NCI-H187 (cell line): ENCODE data around the gene PLCH2.

ENCODE experiments used
- DNase-seq, 2 experiments: peaks; one replicate each; lab custom pipeline; 2025; lab: John Stamatoyannopoulos, UW

Gene PLCH2, protein sequence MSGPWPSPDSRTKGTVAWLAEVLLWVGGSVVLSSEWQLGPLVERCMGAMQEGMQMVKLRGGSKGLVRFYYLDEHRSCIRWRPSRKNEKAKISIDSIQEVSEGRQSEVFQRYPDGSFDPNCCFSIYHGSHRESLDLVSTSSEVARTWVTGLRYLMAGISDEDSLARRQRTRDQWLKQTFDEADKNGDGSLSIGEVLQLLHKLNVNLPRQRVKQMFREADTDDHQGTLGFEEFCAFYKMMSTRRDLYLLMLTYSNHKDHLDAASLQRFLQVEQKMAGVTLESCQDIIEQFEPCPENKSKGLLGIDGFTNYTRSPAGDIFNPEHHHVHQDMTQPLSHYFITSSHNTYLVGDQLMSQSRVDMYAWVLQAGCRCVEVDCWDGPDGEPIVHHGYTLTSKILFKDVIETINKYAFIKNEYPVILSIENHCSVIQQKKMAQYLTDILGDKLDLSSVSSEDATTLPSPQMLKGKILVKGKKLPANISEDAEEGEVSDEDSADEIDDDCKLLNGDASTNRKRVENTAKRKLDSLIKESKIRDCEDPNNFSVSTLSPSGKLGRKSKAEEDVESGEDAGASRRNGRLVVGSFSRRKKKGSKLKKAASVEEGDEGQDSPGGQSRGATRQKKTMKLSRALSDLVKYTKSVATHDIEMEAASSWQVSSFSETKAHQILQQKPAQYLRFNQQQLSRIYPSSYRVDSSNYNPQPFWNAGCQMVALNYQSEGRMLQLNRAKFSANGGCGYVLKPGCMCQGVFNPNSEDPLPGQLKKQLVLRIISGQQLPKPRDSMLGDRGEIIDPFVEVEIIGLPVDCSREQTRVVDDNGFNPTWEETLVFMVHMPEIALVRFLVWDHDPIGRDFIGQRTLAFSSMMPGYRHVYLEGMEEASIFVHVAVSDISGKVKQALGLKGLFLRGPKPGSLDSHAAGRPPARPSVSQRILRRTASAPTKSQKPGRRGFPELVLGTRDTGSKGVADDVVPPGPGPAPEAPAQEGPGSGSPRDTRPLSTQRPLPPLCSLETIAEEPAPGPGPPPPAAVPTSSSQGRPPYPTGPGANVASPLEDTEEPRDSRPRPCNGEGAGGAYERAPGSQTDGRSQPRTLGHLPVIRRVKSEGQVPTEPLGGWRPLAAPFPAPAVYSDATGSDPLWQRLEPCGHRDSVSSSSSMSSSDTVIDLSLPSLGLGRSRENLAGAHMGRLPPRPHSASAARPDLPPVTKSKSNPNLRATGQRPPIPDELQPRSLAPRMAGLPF (N-terminal part only)

GRCh38 chr1:2476061-2476999, at the start of gene PLCH2:
Gene PLCH2, plus strand, starts transcription at chr1:2476289. Its CDS starts 300 bp downstream, at chr1:2476589.
- DNase-seq: no peak

- DNase-seq: no peak
These were observed 49.5 kb upstream of the PLCH2 start for GRCh38 chr1:2426540-2426939.

- DNase-seq: no peak
These were observed 49.0 kb upstream of the PLCH2 start for GRCh38 chr1:2427051-2427450.

DNA sequence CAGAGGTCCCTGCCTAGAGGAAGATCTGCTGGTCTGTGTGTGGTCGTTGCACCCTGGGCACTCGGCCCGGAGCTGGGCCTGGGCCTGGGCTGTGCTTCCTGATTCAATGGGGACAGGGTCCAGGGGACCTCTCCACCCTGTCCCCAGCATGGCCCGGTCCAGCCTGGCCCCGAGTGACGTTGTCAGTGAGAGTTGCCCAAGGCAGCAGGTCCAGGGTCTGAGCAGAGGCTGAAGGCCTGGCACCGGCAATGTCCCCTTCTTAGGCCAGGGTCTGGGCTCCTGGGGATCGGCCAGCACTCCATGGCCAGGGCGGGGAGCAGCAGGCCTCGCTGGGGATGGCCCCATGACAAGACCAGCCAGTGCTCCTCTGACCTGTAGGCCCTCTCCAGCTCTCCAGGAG, 48.1 kb upstream of the PLCH2 start:
- DNase-seq: no peak

DNA sequence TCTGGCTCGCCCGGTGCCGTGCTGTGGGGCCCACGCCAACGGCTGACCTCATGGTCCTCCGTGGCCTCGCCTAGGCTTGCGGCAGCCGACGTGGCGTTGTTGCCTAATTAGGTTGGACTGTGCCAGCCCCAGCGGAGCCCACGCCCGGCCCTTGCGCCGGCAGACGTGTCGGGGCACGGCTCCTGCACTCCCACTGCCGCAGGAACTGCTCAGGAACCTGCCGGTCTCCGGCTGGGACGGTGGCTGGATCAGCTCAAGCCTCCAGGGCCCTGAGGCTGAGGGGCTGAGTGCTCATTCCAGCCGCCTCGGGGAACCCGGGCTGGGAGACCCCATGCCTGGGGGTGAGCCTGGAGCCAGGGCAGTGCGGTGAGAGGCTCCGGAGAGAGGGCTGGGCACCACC, 47.6 kb upstream of the PLCH2 start:
- no peak for DNase-seq

DNA sequence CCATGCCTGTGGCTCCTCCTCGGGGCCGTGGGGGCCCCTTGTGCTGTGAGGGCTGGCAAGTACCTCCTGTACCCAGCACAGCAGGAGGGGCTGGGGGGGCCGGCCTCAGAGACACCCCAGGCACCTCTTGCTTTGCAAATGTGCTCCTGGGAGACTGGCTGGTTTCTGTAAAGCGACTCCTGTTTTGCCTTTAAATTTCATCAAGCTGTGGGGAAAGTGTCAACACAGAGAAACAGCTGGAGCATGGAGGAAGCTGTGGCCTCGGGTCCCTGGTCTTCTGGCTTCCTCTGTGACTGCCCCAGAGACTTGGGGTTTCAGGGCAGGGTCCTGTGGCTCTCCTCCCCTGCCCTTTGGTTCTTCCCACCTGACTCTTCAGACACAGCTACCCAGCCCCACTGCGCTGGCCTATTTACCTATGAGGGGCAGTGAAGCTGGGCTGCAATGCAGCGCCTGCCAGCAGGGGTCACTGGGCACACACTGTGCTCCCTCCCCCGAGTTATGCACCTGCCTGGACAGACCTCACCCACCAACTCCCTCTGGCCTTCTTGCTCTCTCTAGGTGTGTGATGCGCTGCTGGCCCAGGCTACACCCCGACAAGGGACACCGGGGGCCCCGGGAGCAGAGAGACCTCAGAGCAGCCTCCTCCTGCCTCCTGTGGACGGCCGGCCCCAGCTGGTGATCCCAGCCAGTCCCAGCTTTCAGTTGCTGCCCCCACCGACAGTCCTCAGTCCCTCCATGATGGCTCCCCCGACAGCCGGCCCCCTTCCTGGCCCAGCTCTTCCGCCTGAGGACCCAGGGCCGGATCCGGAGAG, 46.1 kb upstream of the PLCH2 start:
- DNase-seq: no peak

DNA sequence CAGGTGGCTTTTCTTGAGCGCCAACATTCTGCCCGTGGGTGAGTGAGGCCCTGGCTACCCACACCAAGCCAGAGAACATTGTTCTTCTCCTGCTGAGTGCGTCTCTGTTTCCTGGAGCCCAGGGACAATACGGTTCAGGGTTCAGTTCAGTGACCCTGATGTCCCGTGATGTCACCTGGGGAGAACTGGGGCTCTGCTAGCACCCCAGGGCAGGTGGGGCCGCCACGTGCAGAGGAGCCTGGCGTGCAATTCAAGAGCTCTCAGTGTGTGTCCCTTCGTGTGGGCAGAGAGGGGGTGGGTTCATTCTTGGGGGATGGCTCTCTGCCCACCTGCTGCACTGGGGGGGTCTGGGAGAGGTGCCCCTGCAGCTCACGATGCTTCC, 45.5 kb upstream of the PLCH2 start:
- no peak for DNase-seq

DNA sequence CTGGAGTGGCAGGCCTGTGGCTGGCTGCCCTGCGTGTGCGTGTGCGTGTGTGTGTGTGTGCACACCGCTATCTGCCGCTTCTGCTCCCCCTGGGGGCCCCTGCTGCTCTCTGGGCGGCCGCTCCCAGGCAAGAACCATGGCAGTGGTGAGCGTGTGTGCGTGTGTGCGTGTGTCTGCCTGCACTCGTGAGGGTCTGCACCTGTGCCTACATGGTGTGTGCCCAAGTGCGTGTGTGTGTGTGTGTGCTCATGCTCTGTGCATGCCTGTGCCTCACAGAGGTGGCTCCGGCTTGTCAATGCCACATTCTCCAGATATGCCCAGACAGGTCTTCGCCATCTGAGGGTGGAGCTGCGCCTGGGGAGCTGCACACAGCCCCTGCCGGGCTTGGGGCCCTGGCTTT, 45.0 kb upstream of the PLCH2 start:
- no peak for DNase-seq

GRCh38 chr1:2431518-2431917, 44.6 kb upstream of the PLCH2 start:
- no peak for DNase-seq

- DNase-seq: no peak
These were observed 43.6 kb upstream of the PLCH2 start for GRCh38 chr1:2432441-2432844.

- DNase-seq: no peak
These were observed 42.9 kb upstream of the PLCH2 start for GRCh38 chr1:2433196-2433595.

- DNase-seq: no peak
These were observed 42.0 kb upstream of the PLCH2 start for GRCh38 chr1:2433936-2434655.

GRCh38 chr1:2435091-2435490, 41.0 kb upstream of the PLCH2 start:
- DNase-seq: no peak

GRCh38 chr1:2435746-2436355, 40.2 kb upstream of the PLCH2 start:
- DNase-seq: no peak

DNA sequence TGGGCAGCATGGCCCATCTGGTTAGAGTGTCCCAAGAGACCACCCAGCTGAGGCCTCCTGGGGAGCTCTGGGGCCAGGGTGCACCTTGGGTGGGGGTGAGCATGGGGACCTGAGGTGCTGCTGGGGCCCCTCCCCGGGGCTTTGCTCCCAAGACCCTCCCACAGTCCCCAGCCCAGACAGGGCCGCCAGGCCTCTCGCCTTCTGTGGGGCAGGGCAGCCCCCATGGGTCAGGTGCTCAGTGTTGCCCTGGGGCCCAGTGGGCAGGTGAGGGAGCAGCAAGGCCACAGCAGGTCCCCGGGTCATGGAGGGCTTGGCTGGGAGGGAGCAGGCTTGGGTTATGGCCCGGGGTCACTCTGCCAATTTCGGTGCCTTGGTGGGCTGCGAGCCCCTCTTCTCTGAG, 39.2 kb upstream of the PLCH2 start:
- DNase-seq: no peak

DNA sequence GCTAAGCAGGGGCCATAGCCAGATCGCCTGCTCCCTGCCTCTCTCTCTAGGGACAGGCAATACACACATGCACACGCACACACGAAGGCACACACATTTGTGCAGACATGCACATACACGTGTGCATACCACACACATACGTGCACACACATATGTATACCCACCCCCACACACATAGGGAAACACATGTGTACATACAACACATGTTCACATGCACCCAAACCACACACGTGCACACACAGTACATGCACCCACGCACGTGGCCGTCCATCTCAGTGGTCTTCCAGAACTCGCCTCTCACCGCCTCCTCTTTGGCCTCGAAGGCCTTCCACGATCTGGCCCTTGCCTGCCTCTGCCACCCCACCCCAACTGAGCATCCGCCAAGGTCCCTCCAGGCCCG, 38.5 kb upstream of the PLCH2 start:
- no peak for DNase-seq

DNA sequence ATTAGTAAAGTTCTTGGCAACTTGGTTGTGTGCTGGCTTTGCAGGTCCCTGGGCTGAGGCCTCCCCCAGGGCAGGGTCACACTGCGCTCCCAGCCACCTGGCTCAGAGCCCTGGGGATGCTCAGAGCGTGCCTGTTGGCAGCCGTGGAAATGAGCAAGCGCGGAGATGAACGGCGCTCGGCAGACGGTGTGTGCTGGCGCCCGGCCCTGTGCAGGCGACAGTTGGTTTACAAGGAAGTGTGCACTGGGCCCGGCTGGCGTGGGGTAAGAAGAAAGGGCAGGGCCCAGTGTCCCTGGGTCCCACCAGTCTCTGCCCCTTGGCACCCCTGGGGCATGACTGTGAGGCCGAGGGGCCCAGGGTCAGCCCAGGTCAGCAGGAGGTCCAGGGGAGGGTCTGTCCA, 38.1 kb upstream of the PLCH2 start:
- DNase-seq: no peak

GRCh38 chr1:2438641-2439040, 37.4 kb upstream of the PLCH2 start:
- no peak for DNase-seq

GRCh38 chr1:2439369-2439768, 36.7 kb upstream of the PLCH2 start:
- DNase-seq: no peak
